T-helper 1 cell treated with Interleukin-12 subunit alpha and Interleukin-12 subunit beta and Interleukin-4 antibody, amounts not matched to agents 30 ng/mL and 1 ng/mL, for 36 hours (primary cell): ENCODE data around the gene PAK4. TPM values are rescaled to one million over a fixed set of nuclear protein-coding genes. Genes with fewer than 3 reads are reported as not detected.

Experiments used
- intact Hi-C: fragments of 100-400 bp; cut with micrococcal nuclease; formaldehyde crosslinking; loops from one replicate; pipeline ENCODE4 v1.15.1; 2024
- total RNA-seq: library from RNA; stranded (reverse); gene quantifications from 2 replicates; pipeline ENCODE4 v1.2.3, GENCODE V29; 2022

The PAK4 gene
- total RNA-seq, 1 donor from 2014 or later = 17.4 TPM

DNA sequence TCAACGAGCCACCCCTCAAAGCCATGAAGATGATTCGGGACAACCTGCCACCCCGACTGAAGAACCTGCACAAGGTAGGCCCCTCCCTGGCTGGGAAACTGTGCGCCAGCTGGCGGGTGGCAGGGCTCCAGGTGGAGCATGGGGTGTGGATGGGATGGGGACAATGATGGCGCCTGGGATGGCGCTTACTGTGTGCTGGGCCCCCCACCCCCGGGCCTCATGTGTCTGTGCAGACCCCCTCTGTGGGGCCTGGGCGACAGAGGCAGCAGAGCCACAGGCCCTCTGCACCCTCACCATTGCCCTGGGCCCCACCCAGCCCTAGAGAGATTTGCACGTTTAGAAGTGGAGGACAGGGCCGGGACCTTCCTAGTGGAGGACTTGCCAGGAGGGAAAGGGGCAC is 52.1 kb downstream of the PAK4 start:
- intact Hi-C loops = no loop called here

GRCh38 chr19:39178296-39179006 is 52.9 kb downstream of the PAK4 start:
- intact Hi-C loops = no loop called here

GRCh38 chr19:39179754-39180153 is 54.2 kb downstream of the PAK4 start:
- intact Hi-C loops = no loop called here

- intact Hi-C loops = no loop called here
Observed at GRCh38 chr19:39180749-39181148, 55.2 kb downstream of the PAK4 start.

GRCh38 chr19:39181500-39182173 is 56.1 kb downstream of the PAK4 start:
- intact Hi-C loops = no loop called here

DNA sequence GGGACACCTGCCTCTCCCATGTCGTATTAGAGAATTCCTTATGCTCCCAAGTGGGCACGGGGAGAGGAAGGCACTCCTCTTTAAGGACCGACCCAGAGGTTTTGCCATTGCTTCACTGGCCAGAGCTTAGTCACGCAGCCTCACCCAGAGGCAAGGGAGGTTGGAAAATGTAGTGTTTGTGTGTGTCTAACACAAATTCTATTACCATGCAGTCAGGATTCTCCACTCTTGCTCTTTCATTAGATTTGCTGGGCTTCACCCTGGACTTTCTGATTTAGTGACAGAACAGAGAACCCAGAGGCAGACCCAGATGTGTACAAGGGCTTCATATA is 56.6 kb downstream of the PAK4 start:
- intact Hi-C loops = no loop called here

DNA sequence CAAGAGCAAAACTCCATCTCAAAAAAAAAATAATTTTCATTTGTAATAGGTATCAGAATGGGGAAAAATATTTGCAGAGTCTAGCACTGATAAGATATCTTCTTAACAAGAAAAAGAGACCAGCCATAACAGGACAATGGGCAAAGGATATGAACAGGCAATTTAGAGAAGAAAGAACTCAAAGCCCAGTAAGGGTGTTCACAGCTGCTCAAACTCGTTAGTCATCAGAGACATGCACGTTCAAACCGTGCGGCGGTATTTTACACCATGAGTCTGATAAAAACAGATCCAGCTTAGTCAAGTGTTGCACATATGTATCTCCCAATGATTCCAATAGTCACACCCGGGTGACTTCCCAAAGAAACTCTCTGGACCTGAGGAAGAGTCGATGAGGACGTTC is 57.5 kb downstream of the PAK4 start:
- intact Hi-C loops = no loop called here

GRCh38 chr19:39186391-39186790 is 60.8 kb downstream of the PAK4 start:
- intact Hi-C loops = no loop called here

- intact Hi-C loops = loop anchor here (1.0 kb wide), 2 partner anchors 65 to 225 kb away; no protein-coding TSS in a partner anchor
Observed at GRCh38 chr19:39187552-39187943, 62.0 kb downstream of the PAK4 start.

GRCh38 chr19:39188960-39189359 is 63.4 kb downstream of the PAK4 start:
- intact Hi-C loops = no loop called here

- intact Hi-C loops = no loop called here
Observed at GRCh38 chr19:39190768-39191167, 65.2 kb downstream of the PAK4 start.

DNA sequence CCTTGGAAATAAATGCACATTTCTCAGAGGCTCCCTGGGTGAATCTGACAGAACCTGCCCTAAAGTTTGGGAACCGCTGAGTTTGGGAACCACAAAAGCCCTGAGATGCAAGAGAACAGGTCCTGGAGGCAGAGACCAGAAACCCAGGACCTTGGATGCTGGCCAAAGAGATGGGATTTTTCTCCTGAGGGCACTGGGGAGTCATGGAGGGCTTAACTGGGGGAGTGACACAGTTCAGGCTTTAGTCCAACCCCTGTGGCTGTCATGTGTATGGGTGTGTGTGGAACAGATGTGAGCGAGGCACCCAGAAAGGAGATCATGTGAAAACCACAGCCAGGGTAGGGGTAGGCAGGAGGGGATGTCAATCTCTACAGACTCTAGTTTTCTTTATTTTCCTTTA is 67.3 kb downstream of the PAK4 start:
- intact Hi-C loops = no loop called here

- intact Hi-C loops = no loop called here
Observed at GRCh38 chr19:39193803-39194202, 68.2 kb downstream of the PAK4 start.

DNA sequence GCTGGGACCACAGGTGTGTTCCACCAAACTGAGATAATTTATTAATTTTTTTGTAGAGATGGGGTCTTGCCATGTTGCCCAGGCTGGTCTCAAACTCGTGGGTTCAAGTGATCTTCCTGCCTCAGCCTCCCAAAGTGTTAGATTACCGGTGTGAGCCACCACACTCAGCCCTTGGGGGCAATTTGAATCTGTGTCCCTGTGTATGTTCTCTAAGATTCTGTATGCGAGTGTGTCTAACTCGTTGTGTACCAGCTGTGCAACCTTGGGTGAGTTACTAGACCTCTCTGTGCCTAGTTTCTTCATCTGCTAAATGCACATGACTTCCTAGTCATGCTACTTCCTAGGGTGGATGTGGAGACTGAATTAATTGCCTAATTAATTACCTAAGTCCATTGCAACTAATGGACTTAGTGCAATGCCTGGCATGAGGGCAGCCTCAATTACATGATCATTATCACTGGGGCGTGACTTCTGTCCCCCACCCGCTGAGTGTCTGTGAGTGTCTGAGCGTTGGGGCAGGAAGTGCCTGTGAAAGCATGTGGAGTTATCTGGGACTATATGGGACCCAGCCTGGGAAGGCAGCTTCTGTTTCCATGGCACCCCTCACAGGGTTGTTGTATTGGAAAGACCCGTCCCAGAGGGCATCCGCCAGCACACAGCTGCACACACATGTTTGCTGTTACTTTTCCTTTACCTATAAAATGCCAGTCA is 69.4 kb downstream of the PAK4 start:
- intact Hi-C loops = no loop called here

DNA sequence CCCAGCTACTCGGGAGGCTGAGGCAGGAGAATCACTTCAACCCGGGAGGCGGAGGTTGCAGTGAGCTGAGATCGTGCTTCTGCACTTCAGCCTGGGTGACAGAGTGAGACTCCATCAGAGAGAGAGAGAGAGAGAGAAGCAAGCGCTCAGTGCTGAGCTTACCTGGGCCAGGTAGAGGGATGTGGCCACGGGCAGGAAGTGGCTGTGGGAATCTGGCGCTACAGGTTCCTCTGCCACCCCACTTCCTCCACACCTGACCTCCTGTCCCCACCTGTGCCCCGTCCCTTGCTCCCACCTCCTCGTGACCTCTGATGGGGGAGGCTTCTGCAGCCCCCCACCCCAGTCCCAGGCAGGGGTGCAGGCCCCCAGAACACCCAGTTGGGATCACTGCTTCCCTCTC is 70.2 kb downstream of the PAK4 start:
- intact Hi-C loops = no loop called here

GRCh38 chr19:39196320-39196719 is 70.7 kb downstream of the PAK4 start:
- intact Hi-C loops = no loop called here

- intact Hi-C loops = no loop called here
Observed at GRCh38 chr19:39196860-39197562, 71.4 kb downstream of the PAK4 start, which contains the start of gene NCCRP1. Gene NCCRP1 (plus strand): TSS chr19:39196964. CDS start chr19:39196983, 19 bp downstream.

- intact Hi-C loops = no loop called here
Observed at GRCh38 chr19:39197808-39198207, 72.2 kb downstream of the PAK4 start.

DNA sequence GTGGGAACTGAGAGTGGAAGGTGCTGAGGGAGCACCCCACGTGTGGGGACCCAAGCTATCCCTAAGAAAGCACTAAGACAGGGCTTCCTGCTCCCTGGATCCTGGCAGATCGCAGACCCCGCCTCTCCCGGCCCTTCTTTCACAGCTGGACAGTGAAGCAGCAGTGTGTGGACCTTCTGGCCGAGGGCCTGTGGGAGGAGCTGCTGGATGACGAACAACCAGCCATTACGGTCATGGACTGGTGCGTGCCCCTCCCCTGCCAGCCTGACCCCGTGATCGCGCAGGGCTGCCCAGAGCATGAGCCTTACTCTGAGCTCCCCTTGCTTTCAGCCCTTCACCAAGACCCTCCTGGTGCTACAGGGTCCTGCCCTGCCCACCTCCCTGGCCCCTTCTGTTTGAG is 73.4 kb downstream of the PAK4 start:
- intact Hi-C loops = no loop called here

DNA sequence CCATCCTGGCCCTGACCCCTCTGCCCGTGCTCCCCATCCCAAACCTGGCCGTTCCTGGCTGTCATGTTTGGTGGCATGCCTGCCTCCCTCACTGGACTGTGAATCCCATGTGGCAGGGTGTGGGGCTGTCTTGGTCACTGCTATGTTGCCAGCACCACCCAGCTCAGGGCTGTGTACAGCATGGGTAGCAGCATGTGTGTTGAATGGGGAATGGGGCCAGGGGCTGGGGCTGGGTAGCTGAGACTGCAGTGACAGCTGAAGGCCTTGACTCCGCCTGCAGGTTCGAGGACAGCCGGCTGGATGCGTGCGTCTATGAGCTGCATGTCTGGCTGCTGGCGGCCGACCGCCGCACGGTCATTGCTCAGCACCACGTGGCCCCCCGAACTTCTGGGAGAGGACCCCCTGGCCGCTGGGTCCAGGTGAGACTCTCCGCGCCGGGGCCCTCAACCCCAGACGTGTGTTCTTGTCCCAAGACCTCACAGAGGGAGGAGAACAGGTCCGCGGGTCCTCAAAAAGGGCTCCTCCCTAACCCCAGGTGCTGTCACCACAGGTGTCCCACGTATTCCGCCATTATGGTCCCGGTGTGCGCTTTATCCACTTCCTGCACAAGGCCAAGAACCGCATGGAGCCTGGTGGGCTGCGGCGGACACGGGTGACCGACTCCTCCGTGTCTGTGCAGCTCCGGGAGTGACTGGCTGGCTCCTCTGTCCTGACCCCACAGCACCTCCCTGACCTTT is 74.6 kb downstream of the PAK4 start:
- intact Hi-C loops = no loop called here

GRCh38 chr19:39200803-39201115 is 75.2 kb downstream of the PAK4 start:
- intact Hi-C loops = no loop called here
